GM19328 (cell line): ENCODE measurements around the gene SPDYE1.
A peak's percentile ranks its signal among the peaks of the same experiment; 100 is the strongest.

Source experiments
- ATAC-seq: cut with Tn5 transposase; IDR thresholded peaks from one replicate; pipeline ENCODE4 v1.9.1; 2021; ENCODE audit warnings: mild to moderate bottlenecking, moderate library complexity; ENCODE audit not compliant: unreplicated experiment

Gene SPDYE1

GRCh38 chr7:44042221-44042620, 44.5 kb downstream of the SPDYE1 start:
- no peak for ATAC-seq

GRCh38 chr7:44043902-44044301, 46.2 kb downstream of the SPDYE1 start:
- no peak for ATAC-seq

GRCh38 chr7:44044315-44045225, 46.9 kb downstream of the SPDYE1 start, which contains the start of gene DBNL:
TSS of gene DBNL (plus strand) at chr7:44044702. CDS start at chr7:44044738, 36 bp downstream.
- ATAC-seq: peak; percentile 61

GRCh38 chr7:44045226-44046014, 47.7 kb downstream of the SPDYE1 start:
- no peak for ATAC-seq

- peak; percentile 48 for ATAC-seq
These were observed 48.8 kb downstream of the SPDYE1 start for GRCh38 chr7:44046321-44047061.

- ATAC-seq: no peak
These were observed 50.5 kb downstream of the SPDYE1 start for GRCh38 chr7:44048031-44048795.

- no peak for ATAC-seq
These were observed 52.6 kb downstream of the SPDYE1 start for GRCh38 chr7:44050121-44050914.

GRCh38 chr7:44050915-44051560, 53.3 kb downstream of the SPDYE1 start:
- no peak for ATAC-seq

GRCh38 chr7:44051611-44052220, 54.0 kb downstream of the SPDYE1 start:
- no peak for ATAC-seq

GRCh38 chr7:44052771-44053365, 55.2 kb downstream of the SPDYE1 start:
- ATAC-seq: no peak

- ATAC-seq: no peak
These were observed 59.0 kb downstream of the SPDYE1 start for GRCh38 chr7:44056681-44057080.

- ATAC-seq: no peak
These were observed 59.6 kb downstream of the SPDYE1 start for GRCh38 chr7:44057181-44057848.

- ATAC-seq: no peak
These were observed 60.4 kb downstream of the SPDYE1 start for GRCh38 chr7:44057849-44058758.

- ATAC-seq: no peak
These were observed 61.1 kb downstream of the SPDYE1 start for GRCh38 chr7:44058759-44059218.

- ATAC-seq: peak; percentile 57
These were observed 61.8 kb downstream of the SPDYE1 start for GRCh38 chr7:44059219-44060090.
